T-helper 1 cell treated with Interleukin-12 subunit alpha and Interleukin-12 subunit beta and Interleukin-4 antibody, amounts not matched to agents 30 ng/mL and 1 ng/mL, for 36 hours (primary cell): ENCODE data around the gene TTLL10. TPM values are rescaled to one million over a fixed set of nuclear protein-coding genes. Genes with fewer than 3 reads are reported as not detected.
"Not testable (repeated sequence)": the region's sequence is repeated elsewhere in the genome, so short reads cannot be mapped to it uniquely, and the experiment has no call there.

Source experiments
- intact Hi-C: fragments of 100-400 bp; cut with micrococcal nuclease; formaldehyde crosslinking; loops from one replicate; pipeline ENCODE4 v1.15.1; 2024
- total RNA-seq: library from RNA; stranded (reverse); gene quantifications from 2 replicates; pipeline ENCODE4 v1.2.3, GENCODE V29; 2022

The TTLL10 gene
- total RNA-seq, 1 donor from 2014 or later, result 1.7 TPM

- intact Hi-C loops, result no loop called here
Observed at GRCh38 chr1:1170215-1171091, 3.2 kb upstream of the TTLL10 start.

- intact Hi-C loops, result no loop called here
Observed at GRCh38 chr1:1171161-1171545, 2.5 kb upstream of the TTLL10 start.

GRCh38 chr1:1171546-1172340 is 1.9 kb upstream of the TTLL10 start:
- intact Hi-C loops, result no loop called here

DNA sequence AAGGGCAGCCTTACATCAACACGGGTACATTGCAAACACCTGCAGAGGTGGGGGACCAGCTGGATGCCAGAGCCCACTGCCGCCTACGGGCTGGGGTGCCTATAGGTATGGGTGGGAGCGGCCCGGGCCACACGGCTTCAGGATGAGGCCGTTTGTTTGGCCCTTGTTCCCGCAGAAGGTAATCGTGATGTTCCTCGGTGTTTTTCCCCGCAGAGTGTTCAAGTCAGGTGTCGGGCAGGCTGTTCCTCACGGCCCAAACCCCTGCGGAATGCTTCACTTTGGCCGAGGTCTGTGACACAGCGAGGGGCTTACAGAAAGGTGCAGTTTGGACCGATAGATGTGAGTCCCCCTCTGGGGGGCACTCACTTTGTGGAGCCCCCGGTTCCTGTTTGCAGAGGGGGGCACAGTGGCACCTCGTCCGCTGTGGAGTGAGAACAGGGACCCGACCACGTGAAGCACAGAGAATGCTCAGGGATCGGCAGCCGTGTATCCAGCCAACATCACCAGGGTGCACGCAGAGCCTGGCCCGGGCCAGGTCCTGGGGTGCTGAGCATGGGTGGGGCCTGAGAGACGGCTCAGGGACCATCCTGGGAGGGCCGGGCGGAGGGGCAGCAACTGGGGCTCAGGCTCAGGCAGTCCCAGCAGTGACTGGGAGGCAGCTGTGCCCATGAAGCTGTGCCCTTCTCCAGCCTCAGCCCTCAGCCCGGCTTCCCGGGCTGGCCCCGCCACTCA is 453 bp upstream of the TTLL10 start:
- intact Hi-C loops, result loop anchor here (1.0 kb wide), 1 partner anchor 110 kb away; no protein-coding TSS in a partner anchor

GRCh38 chr1:1175221-1176062 is 1.8 kb downstream of the TTLL10 start:
- intact Hi-C loops, result loop anchor here (1.0 kb wide), 1 partner anchor 39 kb away; the partner anchor contains the start of gene TNFRSF4

GRCh38 chr1:1176063-1176761 is 2.5 kb downstream of the TTLL10 start:
- intact Hi-C loops, result not testable (repeated sequence)

DNA sequence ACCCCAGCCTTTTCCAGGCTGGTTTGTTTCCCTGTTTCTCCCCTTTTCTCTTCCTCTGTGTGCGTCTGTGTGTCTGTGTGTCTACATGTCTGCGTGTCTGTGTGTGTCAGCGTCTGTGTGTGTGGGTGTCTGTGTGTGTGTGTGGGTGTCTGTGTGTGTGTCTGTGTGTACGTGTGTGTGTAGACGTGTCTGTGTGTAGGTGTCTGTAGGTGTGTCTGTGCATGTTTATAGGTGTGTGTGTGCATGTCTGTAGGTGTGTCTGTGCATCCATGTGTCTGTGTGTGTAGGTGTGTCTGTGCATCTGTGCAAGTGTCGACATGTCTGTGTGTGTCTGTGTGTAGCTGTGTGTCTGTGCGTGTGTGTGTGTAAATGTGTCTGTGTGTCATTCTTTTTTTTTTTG is 3.3 kb downstream of the TTLL10 start:
- intact Hi-C loops, result no loop called here

DNA sequence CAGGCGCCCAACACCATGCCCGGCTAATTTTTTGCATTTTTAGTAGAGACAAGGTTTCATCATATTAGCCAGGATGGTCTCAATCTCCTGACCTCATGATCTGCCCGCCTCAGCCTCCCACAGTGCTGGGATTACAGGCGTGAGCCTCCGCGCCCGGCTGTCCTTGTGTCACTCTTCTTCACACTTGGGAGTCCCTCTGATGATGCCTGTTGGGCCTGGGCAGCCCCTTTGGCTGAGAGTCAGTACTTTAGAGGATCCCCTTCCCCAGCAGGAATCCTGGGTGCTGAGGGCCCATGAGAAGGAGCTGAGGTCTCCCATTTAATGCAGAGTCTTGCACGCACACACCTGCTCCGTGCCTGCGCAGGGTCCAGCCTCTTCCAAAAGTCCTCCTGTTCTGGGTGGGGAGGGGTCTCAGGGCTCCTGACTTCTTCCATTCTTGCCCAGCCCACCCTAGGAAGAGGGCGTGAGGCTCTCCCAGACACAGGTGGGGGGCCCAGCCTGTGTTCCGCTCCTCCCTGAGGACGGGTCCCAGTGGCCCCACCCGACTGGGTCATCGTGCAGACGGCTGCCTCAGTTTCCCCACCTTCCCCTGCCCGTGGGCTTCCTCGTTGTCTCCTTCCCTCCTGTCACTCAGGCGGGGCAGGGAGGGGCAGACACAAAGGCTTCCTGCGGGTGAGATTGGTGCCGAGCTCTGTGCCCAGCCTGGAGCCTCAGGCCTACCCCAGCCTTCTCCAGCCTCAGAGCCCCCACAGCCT is 3.9 kb downstream of the TTLL10 start:
- intact Hi-C loops, result no loop called here

DNA sequence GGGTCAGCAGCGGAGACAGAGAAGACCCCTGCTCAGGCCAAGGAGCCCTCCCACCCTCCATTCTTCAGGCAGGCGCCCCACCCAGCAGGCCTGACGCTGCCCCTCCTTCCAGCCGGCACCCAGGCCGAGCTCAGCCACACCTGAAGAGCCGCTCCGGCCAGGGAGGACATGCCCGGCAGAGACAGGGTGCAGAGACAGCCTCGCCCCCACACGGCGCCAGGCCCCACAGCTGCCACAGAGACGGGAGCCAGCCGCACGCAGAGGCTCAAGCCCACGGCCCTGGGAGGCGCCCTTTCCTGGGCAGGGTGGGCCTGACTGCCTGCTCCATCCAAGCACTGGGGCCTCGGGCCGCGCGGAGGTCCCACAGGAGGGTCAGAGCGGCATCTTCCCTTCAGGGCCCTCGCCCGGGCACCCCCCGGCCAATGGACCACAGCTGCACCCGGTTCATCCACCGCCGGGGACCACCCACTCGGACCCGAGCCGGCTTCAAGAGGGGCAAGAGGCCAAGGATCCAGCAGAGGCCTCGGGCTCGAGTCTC is 5.2 kb downstream of the TTLL10 start:
- intact Hi-C loops, result no loop called here

- intact Hi-C loops, result no loop called here
Observed at GRCh38 chr1:1179346-1179982, 5.8 kb downstream of the TTLL10 start.

DNA sequence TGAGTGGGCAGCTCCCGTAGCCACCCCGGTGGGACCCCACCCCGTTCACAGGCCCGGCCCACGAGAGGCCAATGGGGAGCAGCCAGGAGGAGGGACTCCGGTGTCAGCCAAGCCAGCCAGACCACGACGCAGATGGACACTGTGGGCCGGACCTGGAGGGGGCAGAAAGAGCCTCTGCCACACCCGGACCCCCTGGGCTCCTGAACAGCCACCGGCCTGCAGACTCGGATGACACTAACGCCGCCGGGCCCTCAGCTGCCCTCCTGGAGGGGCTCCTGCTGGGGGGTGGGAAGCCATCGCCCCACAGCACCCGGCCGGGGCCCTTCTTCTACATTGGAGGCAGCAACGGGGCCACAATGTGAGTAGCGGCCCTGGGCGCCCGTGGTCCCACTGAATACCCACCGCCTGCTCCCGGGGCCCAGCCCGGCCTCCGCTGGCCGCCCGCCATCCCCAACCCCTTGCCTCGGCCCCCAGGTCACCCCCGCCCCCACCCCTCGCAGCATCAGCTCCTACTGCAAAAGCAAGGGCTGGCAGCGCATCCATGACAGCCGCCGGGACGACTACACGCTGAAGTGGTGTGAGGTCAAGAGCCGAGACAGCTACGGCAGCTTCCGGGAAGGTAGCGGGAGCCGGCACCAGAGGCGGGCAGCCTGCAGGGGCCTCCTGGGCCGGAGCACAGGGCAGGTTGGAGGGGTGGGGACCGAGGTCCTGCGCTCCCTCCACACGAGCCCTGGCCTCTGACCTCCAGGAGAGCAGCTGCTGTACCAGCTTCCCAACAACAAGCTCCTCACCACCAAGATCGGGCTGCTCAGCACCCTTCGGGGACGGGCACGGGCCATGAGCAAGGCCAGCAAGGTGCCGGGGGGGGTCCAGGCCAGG is 6.5 kb downstream of the TTLL10 start:
- intact Hi-C loops, result no loop called here

DNA sequence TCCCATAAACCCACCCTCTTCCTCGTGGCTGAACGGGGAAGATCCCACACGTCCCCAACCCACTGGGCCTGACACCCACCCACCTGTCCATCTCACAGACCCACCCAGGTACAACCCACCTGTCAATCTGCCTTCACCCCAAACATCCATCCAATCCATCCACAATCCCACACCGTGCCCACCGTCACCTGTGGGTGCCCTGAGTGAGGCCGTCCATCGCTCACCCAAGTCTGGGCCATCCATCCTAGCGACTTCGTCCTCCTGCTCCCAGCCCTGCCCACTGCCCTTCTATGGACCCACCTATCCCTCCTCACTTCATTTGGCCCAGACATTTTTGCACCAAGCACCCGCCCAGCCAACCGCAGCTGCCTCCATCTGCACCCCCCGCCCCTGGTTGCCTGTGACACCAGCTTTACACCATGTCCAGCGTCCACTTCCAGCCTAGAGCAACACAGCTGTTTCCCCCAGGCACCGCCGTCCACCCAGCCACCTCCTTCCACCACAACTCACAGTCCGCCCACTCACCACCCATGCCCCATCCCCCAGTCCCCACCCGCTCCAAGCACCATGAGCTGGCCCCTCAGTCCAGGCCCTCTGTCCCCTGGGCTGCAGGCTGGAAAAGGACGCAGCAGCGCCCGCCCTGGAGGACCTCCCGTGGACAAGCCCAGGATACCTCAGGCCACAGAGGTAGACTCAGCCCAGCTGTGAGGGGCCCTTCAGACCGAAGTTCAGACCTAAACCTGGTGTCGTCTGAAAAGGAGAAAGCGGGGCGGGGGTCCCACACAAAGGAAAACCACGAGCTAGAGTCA is 7.7 kb downstream of the TTLL10 start:
- intact Hi-C loops, result no loop called here

GRCh38 chr1:1181938-1182410 is 8.3 kb downstream of the TTLL10 start:
- intact Hi-C loops, result no loop called here

GRCh38 chr1:1182491-1183220 is 9.0 kb downstream of the TTLL10 start:
- intact Hi-C loops, result no loop called here

DNA sequence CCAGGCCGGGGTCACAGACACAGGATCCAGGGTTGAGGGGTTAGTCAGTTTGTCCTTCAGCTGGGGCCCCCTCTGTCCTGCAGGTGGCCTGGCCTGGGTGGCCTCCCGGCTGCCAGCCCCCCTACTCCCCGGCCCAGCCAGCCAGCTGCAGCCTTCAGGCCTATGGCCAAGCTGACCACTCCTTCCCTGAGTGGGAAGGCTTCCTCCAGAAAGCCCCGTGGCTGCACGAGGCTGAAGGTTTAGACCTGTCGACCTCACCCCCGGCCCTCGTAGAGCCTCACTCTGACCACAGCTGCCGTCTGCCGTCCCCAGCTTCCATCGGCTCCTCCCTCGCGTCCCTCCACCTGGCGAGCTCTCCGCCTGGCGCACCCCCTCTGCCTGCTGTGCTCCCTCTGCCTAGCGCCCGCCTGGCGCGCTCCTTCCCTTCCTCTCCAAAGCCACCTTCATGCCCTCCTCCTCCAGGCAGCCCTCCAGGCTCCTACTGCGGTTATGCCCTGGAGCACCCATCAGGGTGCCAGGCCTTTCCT is 9.6 kb downstream of the TTLL10 start:
- intact Hi-C loops, result no loop called here
